H1 (cell line): Measurements from ENCODE around the gene CACNG7.
A peak's percentile ranks its signal among the peaks of the same experiment; 100 is the strongest.

Experiments
- CHD7 ChIP-seq: fragments of 300-600 bp; sonication (generic); IDR thresholded peaks from 2 replicates; pipeline ENCODE4 v1.7.1; 2012; ENCODE audit warnings: low read length, moderate library complexity, mild to moderate bottlenecking, inconsistent platforms; ENCODE audit not compliant: insufficient replicate concordance
- CTCF ChIP-seq, 3 experiments: IDR thresholded peaks; 1 replicate in 2 of 3; 2 replicates in 1 of 3; pipeline versions ENCODE4 v1.5.1 to v1.6.1; 2011; ENCODE audit warnings: low read length in 3 of 3, mild to moderate bottlenecking in 3 of 3, inconsistent platforms in 2 of 3, low read depth in 1 of 3, moderate library complexity in 1 of 3; ENCODE audit not compliant: insufficient read depth in 1 of 3; ENCODE audit errors: control extremely low read depth in 1 of 3
- EP300 ChIP-seq, 2 experiments: IDR thresholded peaks; 1 replicate in 1 of 2; 2 replicates in 1 of 2; pipeline ENCODE4 v1.6.1; 2011 to 2012; ENCODE audit warnings: low read depth in 2 of 2, low read length in 2 of 2, mild to moderate bottlenecking in 2 of 2, borderline replicate concordance in 1 of 2, inconsistent platforms in 1 of 2, moderate library complexity in 1 of 2
- GTF2F1 ChIP-seq: IDR thresholded peaks from 2 replicates; pipeline ENCODE4 v1.6.1; 2012; ENCODE audit warnings: low read depth, low read length, improper control_type of control experiment, borderline replicate concordance
- PHF8 ChIP-seq: fragments of 200-600 bp; sonication (generic); conservative IDR thresholded peaks from 2 replicates; pipeline ENCODE4 v1.7.1; 2012; ENCODE audit warnings: low read depth, mild to moderate bottlenecking, inconsistent platforms, low read length, moderate library complexity
- POU5F1 ChIP-seq: IDR thresholded peaks from 2 replicates; pipeline ENCODE4 v1.6.1; 2011; ENCODE audit warnings: low read depth, mild to moderate bottlenecking, low read length, moderate library complexity
- RBBP5 ChIP-seq: IDR thresholded peaks from 2 replicates; pipeline ENCODE4 v1.7.1; 2012; ENCODE audit warnings: low read depth, mild to moderate bottlenecking, inconsistent platforms, low read length, moderate library complexity, borderline replicate concordance

DNA sequence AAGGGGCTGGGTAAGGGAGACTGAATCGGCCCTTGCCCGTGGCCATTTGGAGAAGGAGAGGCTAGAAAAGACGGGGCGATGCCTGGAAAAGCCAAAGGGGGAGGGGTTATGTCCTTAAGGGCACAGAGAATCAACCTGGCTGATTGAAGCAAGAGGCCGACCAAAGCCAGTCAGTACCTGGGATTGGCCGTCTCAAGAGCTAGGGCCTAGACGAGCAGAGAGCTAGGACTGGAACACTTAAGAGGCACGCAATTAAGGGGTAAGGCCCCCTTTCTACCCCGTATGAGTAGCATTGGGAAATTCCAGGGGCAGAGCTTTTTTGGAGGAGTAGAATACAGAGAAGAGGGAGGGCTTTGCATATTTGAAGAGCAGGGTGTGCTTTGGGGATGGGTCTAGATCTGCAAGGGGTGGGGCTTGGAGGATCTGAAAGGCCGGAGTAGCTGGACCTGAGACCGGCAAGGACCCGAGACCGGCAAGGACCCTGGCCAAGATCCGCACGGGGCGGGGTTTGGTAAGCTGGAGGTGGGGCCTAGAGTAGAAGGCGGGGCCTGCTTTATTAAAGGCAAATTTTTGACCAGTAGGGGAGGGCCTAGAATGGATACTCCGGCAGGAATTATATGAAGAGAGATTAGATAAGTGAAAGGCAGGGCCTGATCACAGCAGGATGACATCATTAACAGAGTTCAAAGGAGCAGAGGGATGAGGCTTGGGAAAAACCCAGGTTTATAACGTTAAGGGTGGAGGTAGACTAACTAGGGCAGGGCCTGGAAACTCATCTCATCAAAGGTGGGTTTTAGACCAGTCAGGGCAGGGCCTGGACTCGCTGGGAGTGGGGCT is 71.7 kb downstream of the CACNG7 start:
- TF ChIP-seq CTCF (IDR thresholded peaks at IDR 0.05; ENCODE audit: control extremely low read depth in 1 of 3, insufficient read depth in 1 of 3, low read depth in 1 of 3, low read length in 3 of 3) (no peak), PHF8 (0 out of 2 replicates have a peak, but pooled peaks have one; percentile 19), CHD7 (no peak), RBBP5 (no peak; the same call in 1 of the 2 replicates), GTF2F1 (no peak), POU5F1 (no peak), EP300 (IDR thresholded peaks at IDR 0.05; ENCODE audit: borderline replicate concordance in 1 of 2, low read depth in 2 of 2, low read length in 2 of 2) (no peak)
